SK-N-SH treated with all-trans-retinoic acid at 6 μM for 48 hours (cell line): ENCODE measurements around the gene C21orf58.

ENCODE experiments used
- ATAC-seq: fragments of 200-7000 bp; cut with Tn5 transposase; 3 replicates; pipeline ENCODE4 v1.9.1; 2020; ENCODE audit warnings: mild to moderate bottlenecking, moderate library complexity
- BACH2 ChIP-seq: fragments of 250-450 bp; sonication (Bioruptor Pico); IDR thresholded peaks from 2 replicates; pipeline ENCODE4 v1.9.0; 2021; ENCODE audit warnings: mild to moderate bottlenecking, borderline replicate concordance
- CREB5 ChIP-seq: fragments of 250-450 bp; sonication (Bioruptor Pico); IDR thresholded peaks from 2 replicates; pipeline ENCODE4 v1.5.1; 2020; ENCODE audit warnings: low read depth, mild to moderate bottlenecking, moderate library complexity
- CSDC2 ChIP-seq: fragments of 250-450 bp; sonication (Bioruptor Pico); IDR thresholded peaks from 2 replicates; pipeline ENCODE4 v1.5.0; 2020; ENCODE audit warnings: mild to moderate bottlenecking, moderate library complexity
- CSRNP3 ChIP-seq: fragments of 250-450 bp; sonication (Bioruptor Pico); IDR thresholded peaks from 2 replicates; pipeline ENCODE4 v1.5.1; 2021; ENCODE audit warnings: mild to moderate bottlenecking, moderate library complexity
- ESRRG ChIP-seq: fragments of 250-450 bp; sonication (Bioruptor Pico); IDR thresholded peaks from 2 replicates; pipeline ENCODE4 v1.6.1; 2021; ENCODE audit warnings: mild to moderate bottlenecking
- GLIS3 ChIP-seq: fragments of 250-450 bp; sonication (Bioruptor Pico); IDR thresholded peaks from 2 replicates; pipeline ENCODE4 v1.5.0; 2020; ENCODE audit warnings: mild to moderate bottlenecking, moderate library complexity
- ISL1 ChIP-seq: fragments of 250-450 bp; sonication (Bioruptor Pico); IDR thresholded peaks from 2 replicates; pipeline ENCODE4 v2.1.2; 2022; ENCODE audit warnings: mild to moderate bottlenecking, moderate library complexity
- OSR1 ChIP-seq: fragments of 250-450 bp; sonication (Bioruptor Pico); IDR thresholded peaks from 2 replicates; pipeline ENCODE4 v1.8.0; 2022; ENCODE audit warnings: moderate library complexity, mild to moderate bottlenecking, inconsistent platforms
- PATZ1 ChIP-seq: fragments of 250-450 bp; sonication (Bioruptor Pico); IDR thresholded peaks from 2 replicates; pipeline ENCODE4 v1.8.0; 2020; ENCODE audit warnings: mild to moderate bottlenecking, moderate library complexity, borderline replicate concordance
- POU6F1 ChIP-seq: fragments of 250-450 bp; sonication (Bioruptor Pico); IDR thresholded peaks from 2 replicates; pipeline ENCODE4 v1.8.0; 2021; ENCODE audit warnings: low read depth, mild to moderate bottlenecking, moderate library complexity, borderline replicate concordance
- PPARA ChIP-seq: fragments of 250-450 bp; sonication (Bioruptor Pico); IDR thresholded peaks from 2 replicates; pipeline ENCODE4 v1.5.0; 2020; ENCODE audit warnings: mild to moderate bottlenecking, borderline replicate concordance
- SNAI2 ChIP-seq: fragments of 250-450 bp; sonication (Bioruptor Pico); IDR thresholded peaks from 2 replicates; pipeline ENCODE4 v1.5.0; 2020; ENCODE audit warnings: mild to moderate bottlenecking, moderate library complexity
- TOX ChIP-seq: fragments of 250-450 bp; sonication (Bioruptor Pico); IDR thresholded peaks from 2 replicates; pipeline ENCODE4 v1.8.0; 2021; ENCODE audit warnings: mild to moderate bottlenecking, moderate library complexity, borderline replicate concordance
- TSHZ2 ChIP-seq: fragments of 250-450 bp; sonication (Bioruptor Pico); IDR thresholded peaks from 2 replicates; pipeline ENCODE4 v1.5.0; 2020; ENCODE audit warnings: mild to moderate bottlenecking, moderate library complexity
- ZC3H10 ChIP-seq: fragments of 250-450 bp; sonication (Bioruptor Pico); IDR thresholded peaks from 2 replicates; pipeline ENCODE4 v1.5.1; 2021; ENCODE audit warnings: mild to moderate bottlenecking, moderate library complexity
- ZFP3 ChIP-seq: fragments of 250-450 bp; sonication (Bioruptor Pico); IDR thresholded peaks from 2 replicates; pipeline ENCODE4 v1.5.0; 2020; ENCODE audit warnings: mild to moderate bottlenecking, moderate library complexity
- ZFP30 ChIP-seq: fragments of 450-650 bp; formaldehyde crosslinking; IDR thresholded peaks from 2 replicates; pipeline ENCODE4 v1.5.0; 2022; ENCODE audit warnings: mild to moderate bottlenecking, moderate library complexity
- ZNF565 ChIP-seq: fragments of 450-650 bp; formaldehyde crosslinking; conservative IDR thresholded peaks from 2 replicates; pipeline ENCODE4 v1.5.0; 2020; ENCODE audit warnings: low read depth, mild to moderate bottlenecking, moderate library complexity
- ZNF70 ChIP-seq: fragments of 450-650 bp; formaldehyde crosslinking; IDR thresholded peaks from 2 replicates; pipeline ENCODE4 v1.5.0; 2020; ENCODE audit warnings: mild to moderate bottlenecking, moderate library complexity
- ZNF8 ChIP-seq: fragments of 450-650 bp; formaldehyde crosslinking; IDR thresholded peaks from 2 replicates; pipeline ENCODE4 v1.5.0; 2020; ENCODE audit warnings: mild to moderate bottlenecking, moderate library complexity

C21orf58 gene

GRCh38 chr21:46307625-46308024 lies 16.0 kb downstream of the C21orf58 start:
- no peak for TF ChIP-seq ZNF565 (CRISPR knock-in tag)
- no peak for TF ChIP-seq ZFP3 (CRISPR knock-in tag)
- no peak for TF ChIP-seq BACH2
- TF ChIP-seq ISL1 (CRISPR knock-in tag) = no peak
- TF ChIP-seq ZNF70 (CRISPR knock-in tag) = no peak
- TF ChIP-seq CSRNP3 (CRISPR knock-in tag) = no peak
- no peak for TF ChIP-seq GLIS3 (CRISPR knock-in tag)
- no peak for TF ChIP-seq ZFP30
- no peak for TF ChIP-seq ESRRG
- TF ChIP-seq TSHZ2 = no peak
- TF ChIP-seq PATZ1 = no peak
- no peak for TF ChIP-seq CREB5 (CRISPR knock-in tag)

GRCh38 chr21:46304955-46305354 lies 18.7 kb downstream of the C21orf58 start:
- ATAC-seq = no peak
- no peak for TF ChIP-seq SNAI2 (CRISPR knock-in tag)
- TF ChIP-seq BACH2 = no peak
- no peak for TF ChIP-seq ISL1 (CRISPR knock-in tag)
- no peak for TF ChIP-seq ZNF8 (CRISPR knock-in tag)
- no peak for TF ChIP-seq PPARA
- TF ChIP-seq ZNF565 (CRISPR knock-in tag) = no peak
- TF ChIP-seq TSHZ2 = no peak
- no peak for TF ChIP-seq ESRRG
- no peak for TF ChIP-seq CSDC2
- no peak for TF ChIP-seq OSR1
- no peak for TF ChIP-seq ZNF70 (CRISPR knock-in tag)
- TF ChIP-seq CREB5 (CRISPR knock-in tag) = no peak
- TF ChIP-seq ZFP3 (CRISPR knock-in tag) = no peak
- no peak for TF ChIP-seq POU6F1
- no peak for TF ChIP-seq TOX (CRISPR knock-in tag)
- no peak for TF ChIP-seq ZC3H10 (CRISPR knock-in tag)

More at GRCh38 chr21:46307625-46308024, 16.0 kb downstream of the C21orf58 start:
- ATAC-seq = peak; percentile 39; the same call in 1 of the 3 replicates
